Activated CD4-positive, alpha-beta T cell treated with anti-CD3 and anti-CD28 coated beads, Interleukin-2, amount 10 ng/mL, durations not matched to agents 24 days and 14 days (primary cell): ENCODE results near the gene G3BP2. TPM values are rescaled to one million over a fixed set of nuclear protein-coding genes. Genes with fewer than 3 reads are reported as not detected.
"Not testable (repeated sequence)": the region's sequence is repeated elsewhere in the genome, so short reads cannot be mapped to it uniquely, and the experiment has no call there.

Source experiments
- DNase-seq: peaks from one replicate; pipeline ENCODE4 v3.0.0; 2022
- H3K27ac Mint-ChIP-seq: one replicate; pipeline ENCODE4 v1.8.0; 2022; ENCODE audit warnings: mild to moderate bottlenecking, mixed read lengths
- H3K27me3 Mint-ChIP-seq: one replicate; pipeline ENCODE4 v1.8.0; 2022; ENCODE audit warnings: mixed read lengths
- H3K36me3 Mint-ChIP-seq: one replicate; pipeline ENCODE4 v1.8.0; 2022; ENCODE audit warnings: low read depth, mild to moderate bottlenecking, mixed read lengths
- H3K4me1 Mint-ChIP-seq: one replicate; pipeline ENCODE4 v1.8.0; 2021; ENCODE audit warnings: mixed read lengths
- H3K4me3 Mint-ChIP-seq: one replicate; pipeline ENCODE4 v1.8.0; 2022; ENCODE audit warnings: mild to moderate bottlenecking, moderate library complexity, mixed read lengths
- H3K9me3 Mint-ChIP-seq: one replicate; pipeline ENCODE4 v1.8.0; 2021; ENCODE audit warnings: mixed read lengths
- intact Hi-C: fragments of 100-400 bp; cut with micrococcal nuclease; formaldehyde crosslinking; loops from one replicate; pipeline ENCODE4 v1.15.1; 2023
- total RNA-seq: library from RNA; stranded (reverse); gene quantifications from 2 replicates; pipeline ENCODE4 v1.2.3, GENCODE V29; 2022

Gene G3BP2
- total RNA-seq, 1 donor from 2014 or later: 146 TPM

DNA sequence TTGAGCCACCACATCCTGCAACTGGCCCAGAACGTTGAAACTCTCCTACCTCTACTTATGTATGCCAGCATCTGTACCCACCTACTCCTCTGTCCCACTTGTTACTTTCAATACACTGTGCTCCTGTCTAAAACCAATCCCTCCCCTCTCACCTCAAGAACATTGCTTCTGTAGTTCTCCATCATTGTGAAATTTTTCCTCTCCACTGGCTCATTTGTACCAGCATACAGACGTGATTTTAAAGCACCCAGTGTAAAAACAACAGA, 25.7 kb upstream of the G3BP2 start:
- peaks cover 4% of the 10 kb centered on the region for H3K36me3 Mint-ChIP-seq
- intact Hi-C loops: loop anchor here (1.0 to 5.0 kb wide), 4 partner anchors 16 to 67 kb away; partner anchors contain the start of genes CDKL2 and USO1
- peak overlapping the region; percentile 80 for H3K27ac Mint-ChIP-seq
- peaks cover 2% of the 10 kb centered on the region for H3K9me3 Mint-ChIP-seq
- H3K27me3 Mint-ChIP-seq: no peaks in the 10 kb centered on the region
- peak overlapping the region; percentile 27 for H3K4me3 Mint-ChIP-seq
- DNase-seq: no peak
- H3K4me1 Mint-ChIP-seq: peaks cover 27% of the 10 kb centered on the region

DNA sequence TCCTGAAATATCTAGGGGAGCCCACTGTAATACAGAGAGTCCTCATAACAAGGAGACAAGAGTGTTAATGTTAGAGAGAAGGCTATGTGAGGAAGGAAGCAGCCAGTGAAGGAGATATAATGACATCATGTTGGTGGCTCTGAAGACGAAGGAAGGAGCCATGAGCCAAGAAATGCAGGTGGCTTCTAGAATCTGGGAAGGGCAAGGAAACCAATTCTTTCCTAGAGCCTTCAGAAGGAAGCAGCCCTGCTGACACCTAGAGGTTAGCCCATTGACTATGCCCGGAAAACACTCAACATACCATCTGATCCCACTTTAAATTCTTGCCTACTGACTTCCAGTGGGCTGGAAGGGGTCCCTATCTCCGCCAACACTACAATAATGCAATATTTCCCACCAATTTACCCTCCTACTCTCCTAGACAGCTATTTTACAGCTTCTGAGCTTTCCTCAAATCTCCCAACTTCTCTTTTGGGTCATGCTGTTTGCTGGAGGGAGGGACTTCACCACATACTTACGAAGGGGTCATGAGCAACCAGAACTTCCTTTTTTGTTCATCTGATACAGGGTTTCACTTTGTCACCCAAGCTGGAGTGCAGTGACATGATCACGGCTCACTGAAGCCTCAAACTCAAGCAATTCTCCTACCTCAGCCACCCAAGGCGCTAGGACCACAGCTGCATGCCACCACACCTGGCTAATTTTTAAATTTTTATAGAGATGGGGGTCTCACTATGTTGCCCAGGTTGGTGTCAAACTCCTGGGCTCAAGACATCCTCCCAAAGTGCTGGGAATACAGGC, 25.2 kb upstream of the G3BP2 start:
- peak overlapping the region; percentile 27 for H3K4me3 Mint-ChIP-seq
- H3K27ac Mint-ChIP-seq: peak overlapping the region; percentile 80
- H3K9me3 Mint-ChIP-seq: peaks cover 4% of the 10 kb centered on the region
- intact Hi-C loops: loop anchor here (2.0 to 5.0 kb wide), 3 partner anchors 16 to 66 kb away; partner anchors contain the start of genes CDKL2 and USO1
- H3K27me3 Mint-ChIP-seq: no peaks in the 10 kb centered on the region
- DNase-seq: peak; percentile 71
- H3K36me3 Mint-ChIP-seq: peaks cover 5% of the 10 kb centered on the region
- peaks cover 27% of the 10 kb centered on the region for H3K4me1 Mint-ChIP-seq

DNA sequence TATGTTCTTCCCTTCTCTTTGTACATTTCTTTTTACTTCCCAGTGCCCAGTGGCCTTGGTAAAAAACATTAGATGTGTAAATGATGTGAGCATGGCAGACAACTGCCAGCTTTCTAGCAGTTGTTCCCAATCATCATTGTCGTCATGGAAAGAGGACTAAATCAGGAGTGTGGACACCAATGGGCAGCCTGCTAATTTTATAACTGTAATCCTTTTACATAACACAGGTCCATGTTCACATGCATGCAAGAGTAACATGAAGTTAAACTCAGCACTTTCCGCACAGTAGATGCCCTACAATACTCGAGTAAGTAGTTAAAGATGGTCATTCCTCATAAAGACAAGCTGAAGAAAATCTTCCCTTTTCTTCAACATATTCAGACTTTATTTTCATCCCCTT, 23.4 kb upstream of the G3BP2 start:
- H3K27ac Mint-ChIP-seq: no peak overlapping the region
- H3K36me3 Mint-ChIP-seq: peaks cover 5% of the 10 kb centered on the region
- no peak for DNase-seq
- H3K9me3 Mint-ChIP-seq: peaks cover 4% of the 10 kb centered on the region
- H3K4me1 Mint-ChIP-seq: peaks cover 27% of the 10 kb centered on the region
- intact Hi-C loops: loop anchor here (5.0 kb wide), 1 partner anchor 64 kb away; the partner anchor contains the start of gene CDKL2
- H3K27me3 Mint-ChIP-seq: no peaks in the 10 kb centered on the region
- no peak overlapping the region for H3K4me3 Mint-ChIP-seq

DNA sequence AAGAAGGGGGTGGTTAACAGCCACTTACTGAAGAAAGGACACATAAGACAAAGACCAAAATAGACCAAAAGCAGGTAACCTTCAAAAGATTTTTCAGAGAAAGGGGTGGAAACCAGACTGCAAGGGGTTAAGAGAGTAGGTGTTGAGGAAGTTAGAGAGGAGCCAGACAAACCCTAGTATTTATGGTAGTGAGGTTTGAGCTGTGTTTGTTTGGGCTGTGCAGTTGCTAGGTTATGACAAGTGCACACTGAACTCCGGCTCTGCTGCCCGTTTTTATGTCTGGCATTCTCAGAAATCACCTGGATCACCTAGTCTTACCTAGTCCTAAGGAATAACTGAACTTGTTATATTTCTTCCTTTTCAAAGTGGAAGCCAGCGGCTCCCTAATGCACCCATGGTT, 22.9 kb upstream of the G3BP2 start:
- Mint-ChIP-seq H3K4me3 (no peak overlapping the region), H3K36me3 (peaks cover 5% of the 10 kb centered on the region), H3K27me3 (no peaks in the 10 kb centered on the region), H3K4me1 (peaks cover 27% of the 10 kb centered on the region), H3K27ac (no peak overlapping the region), H3K9me3 (peaks cover 4% of the 10 kb centered on the region)
- DNase-seq: peak; percentile 79
- intact Hi-C loops: loop anchor here (5.0 kb wide), 1 partner anchor 64 kb away; the partner anchor contains the start of gene CDKL2

DNA sequence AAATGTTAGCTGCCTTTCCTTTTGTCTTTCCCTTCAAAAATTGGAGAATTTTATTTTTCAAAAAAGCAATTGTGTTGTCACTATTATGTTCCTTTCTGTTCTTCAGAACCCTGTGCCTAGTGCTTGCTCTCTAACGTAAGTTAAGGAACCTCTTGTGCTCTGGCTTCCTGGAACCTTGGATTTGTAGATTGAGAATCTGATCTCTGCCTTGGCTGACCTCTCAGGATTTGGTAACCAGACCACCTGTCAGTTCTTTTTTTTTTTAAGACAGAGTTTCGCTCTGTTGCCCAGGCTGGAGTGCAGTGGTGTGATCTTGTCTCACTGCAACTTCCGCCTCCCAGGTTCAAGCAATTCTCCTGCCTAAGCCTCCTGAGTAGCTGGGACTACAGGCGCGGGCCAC, 18.9 kb upstream of the G3BP2 start:
- Mint-ChIP-seq H3K4me1 (peaks cover 13% of the 10 kb centered on the region), H3K36me3 (peaks cover 12% of the 10 kb centered on the region)
- DNase-seq, H3K27ac Mint-ChIP-seq, intact Hi-C loops, H3K4me3 Mint-ChIP-seq, H3K27me3 Mint-ChIP-seq, H3K9me3 Mint-ChIP-seq: not testable (repeated sequence)

DNA sequence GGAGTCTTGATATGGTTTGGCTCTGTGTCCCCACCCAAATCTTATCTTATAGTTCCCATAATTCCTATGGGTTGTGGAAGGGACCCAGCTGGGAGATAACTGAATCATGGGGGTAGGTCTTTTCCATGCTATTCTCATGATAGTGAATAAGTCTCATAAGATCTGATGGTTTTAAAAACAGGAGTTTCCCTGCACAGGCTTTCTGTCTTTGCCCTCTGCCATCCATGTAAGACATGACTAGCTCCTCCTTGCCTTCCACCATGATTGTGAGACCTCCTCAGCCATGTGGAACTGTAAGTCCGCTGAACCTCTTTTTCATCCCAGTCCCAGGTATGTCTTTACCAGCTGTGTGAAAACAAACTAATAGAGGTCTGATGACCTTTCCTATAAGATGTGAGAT, 13.9 kb upstream of the G3BP2 start:
- H3K36me3 Mint-ChIP-seq, H3K9me3 Mint-ChIP-seq, intact Hi-C loops, DNase-seq, H3K27me3 Mint-ChIP-seq, H3K27ac Mint-ChIP-seq, H3K4me3 Mint-ChIP-seq: not testable (repeated sequence)
- H3K4me1 Mint-ChIP-seq: peaks cover 26% of the 10 kb centered on the region

DNA sequence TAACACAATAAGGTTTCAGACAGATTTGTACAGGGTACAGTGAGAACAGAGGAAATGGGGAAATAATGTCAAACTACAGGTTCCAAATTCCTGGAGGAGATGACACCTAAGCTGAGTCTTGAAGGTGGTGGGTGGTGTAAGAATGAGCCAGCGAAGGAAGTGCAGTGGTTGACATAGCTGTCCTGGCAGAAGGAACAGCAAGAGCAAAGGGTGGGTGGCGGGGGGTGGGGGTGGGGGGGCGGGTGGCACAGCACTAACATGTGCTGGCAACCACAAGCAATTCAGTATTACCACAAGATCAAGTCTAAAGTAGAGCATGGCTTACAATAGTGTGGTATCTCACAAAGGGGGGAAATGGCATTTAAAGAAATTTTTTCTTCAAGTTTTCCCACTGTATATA, 13.1 kb upstream of the G3BP2 start:
- Mint-ChIP-seq H3K27ac (peak overlapping the region; percentile 56), H3K9me3 (peaks cover 3% of the 10 kb centered on the region), H3K4me1 (peaks cover 26% of the 10 kb centered on the region), H3K27me3 (no peaks in the 10 kb centered on the region), H3K36me3 (peaks cover 8% of the 10 kb centered on the region), H3K4me3 (no peak overlapping the region)
- no peak for DNase-seq
- intact Hi-C loops: no loop called here

DNA sequence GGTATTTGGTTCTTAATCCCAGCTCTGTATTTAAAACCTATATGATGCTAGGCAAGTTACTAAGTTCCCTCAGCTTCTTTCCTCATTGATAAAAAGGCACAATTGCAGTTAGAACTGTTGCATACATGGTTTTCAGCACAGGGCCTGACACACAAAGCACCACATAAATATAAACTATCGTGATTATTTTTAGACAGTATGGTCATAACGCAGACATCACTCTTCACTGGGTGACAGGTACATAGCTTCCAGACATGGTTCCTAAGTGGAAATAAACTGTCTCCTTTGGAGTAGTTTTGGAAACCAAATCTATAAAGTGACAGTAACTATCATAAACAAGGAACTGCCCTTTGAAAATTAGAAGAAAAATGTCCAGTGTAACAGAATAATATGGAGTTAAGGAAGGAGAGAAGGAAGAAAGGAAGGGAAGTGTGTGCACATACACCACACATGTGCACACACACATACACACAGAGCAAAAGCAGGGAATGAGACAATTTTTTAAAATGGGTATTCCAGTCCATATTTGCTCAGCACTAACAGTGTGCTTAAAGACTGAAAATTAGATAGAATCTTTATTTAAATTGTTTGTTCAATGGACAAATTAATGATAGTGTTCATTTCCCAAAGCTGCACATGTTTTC, 12.5 kb upstream of the G3BP2 start:
- intact Hi-C loops: no loop called here
- peaks cover 26% of the 10 kb centered on the region for H3K4me1 Mint-ChIP-seq
- peaks cover 3% of the 10 kb centered on the region for H3K9me3 Mint-ChIP-seq
- H3K27ac Mint-ChIP-seq: no peak overlapping the region
- no peak overlapping the region for H3K4me3 Mint-ChIP-seq
- no peaks in the 10 kb centered on the region for H3K27me3 Mint-ChIP-seq
- peaks cover 8% of the 10 kb centered on the region for H3K36me3 Mint-ChIP-seq
- DNase-seq: no peak

DNA sequence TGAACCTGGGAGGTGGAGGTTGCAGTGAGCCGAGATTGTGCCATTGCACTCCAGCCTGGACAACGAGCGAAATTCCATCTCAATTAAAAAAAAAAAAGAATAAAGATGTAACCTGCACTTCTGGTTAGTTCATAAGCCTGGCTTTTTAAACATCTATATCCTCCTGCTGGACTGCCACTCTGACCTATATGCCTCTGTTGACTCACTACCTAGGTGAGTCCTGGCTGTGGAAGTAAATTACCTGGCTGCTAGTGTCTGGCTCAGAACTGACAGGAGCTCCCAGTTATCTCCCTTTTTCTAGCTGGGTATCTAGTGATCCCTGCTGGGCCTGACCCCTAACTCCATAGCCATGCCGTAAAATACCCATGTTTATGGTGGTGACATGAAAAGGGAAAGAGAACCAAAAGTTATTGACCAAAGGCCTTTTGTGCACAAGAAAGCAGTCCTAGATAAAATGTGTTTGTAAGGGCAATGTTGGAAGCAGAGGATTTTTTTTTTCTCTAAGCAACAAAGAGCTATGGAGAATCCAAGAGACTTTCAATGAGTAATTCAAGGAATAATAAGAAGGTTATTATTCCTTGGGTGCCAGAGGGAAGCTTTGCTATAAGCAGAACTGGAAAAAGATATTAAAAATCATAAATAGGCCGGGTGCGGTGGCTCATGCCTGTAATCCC, 10.4 kb upstream of the G3BP2 start:
- DNase-seq: no peak
- intact Hi-C loops: loop anchor here (1.0 to 2.0 kb wide), 2 partner anchors 10 to 15 kb away; partner anchors contain the start of gene G3BP2
- peaks cover 7% of the 10 kb centered on the region for H3K36me3 Mint-ChIP-seq
- no peaks in the 10 kb centered on the region for H3K27me3 Mint-ChIP-seq
- no peak overlapping the region for H3K4me3 Mint-ChIP-seq
- peak overlapping the region; percentile 17 for H3K27ac Mint-ChIP-seq
- peaks cover 3% of the 10 kb centered on the region for H3K9me3 Mint-ChIP-seq
- H3K4me1 Mint-ChIP-seq: peaks cover 26% of the 10 kb centered on the region

DNA sequence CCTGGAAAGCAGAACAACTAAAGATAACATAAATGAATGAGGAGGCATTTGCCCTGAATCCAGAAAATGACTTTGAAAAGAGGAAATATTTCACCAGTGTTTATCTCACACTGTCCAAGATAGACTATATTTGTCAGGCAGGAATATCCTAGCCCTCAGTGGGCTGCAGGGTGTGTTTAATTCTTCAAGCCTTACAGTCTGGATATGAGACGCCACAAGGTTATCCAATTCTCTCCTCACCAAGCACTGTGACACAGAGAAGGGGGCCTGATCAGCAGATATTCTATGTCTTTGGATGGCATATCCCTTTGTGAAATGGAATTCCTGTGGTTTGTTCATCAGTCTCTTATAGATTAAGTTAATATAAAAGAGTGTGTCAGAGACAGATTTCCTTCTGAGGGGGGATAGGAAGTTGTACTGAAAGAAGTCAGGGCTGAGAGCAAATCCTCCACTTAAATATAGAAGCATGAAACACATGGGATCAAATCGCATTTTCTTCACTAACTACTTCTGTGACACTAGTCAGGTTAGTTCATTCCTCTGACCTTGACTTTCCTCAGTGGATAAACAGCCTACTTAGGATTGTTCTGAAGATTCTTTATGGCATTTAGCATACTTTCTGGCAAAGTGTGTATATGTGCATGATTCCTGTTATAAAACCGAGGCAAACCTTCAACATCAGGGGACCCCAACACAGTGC, 6.8 kb upstream of the G3BP2 start:
- Mint-ChIP-seq H3K4me3 (no peak overlapping the region), H3K27me3 (no peaks in the 10 kb centered on the region), H3K9me3 (no peaks in the 10 kb centered on the region), H3K27ac (no peak overlapping the region), H3K36me3 (peaks cover 3% of the 10 kb centered on the region), H3K4me1 (peaks cover 16% of the 10 kb centered on the region)
- intact Hi-C loops: no loop called here
- DNase-seq: no peak

DNA sequence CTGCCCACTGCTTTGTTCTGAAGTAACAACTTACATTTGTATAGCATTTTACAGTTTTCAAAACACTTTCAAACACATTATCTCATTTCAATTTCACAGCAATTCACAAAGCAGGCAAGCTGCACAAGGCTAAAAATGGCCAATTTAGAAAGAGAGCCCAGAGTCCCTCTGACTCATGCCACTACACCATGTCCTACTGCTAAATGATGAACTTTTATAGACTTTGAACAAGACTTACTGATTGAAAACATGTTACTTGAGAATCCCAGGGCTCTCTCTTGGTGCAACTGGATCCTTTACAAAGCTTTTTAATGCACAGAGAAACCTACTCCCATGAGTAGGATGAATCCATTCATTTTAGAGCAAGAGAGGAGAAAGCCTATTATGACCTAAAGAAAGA, 5.8 kb upstream of the G3BP2 start:
- H3K27me3 Mint-ChIP-seq: no peaks in the 10 kb centered on the region
- no peaks in the 10 kb centered on the region for H3K9me3 Mint-ChIP-seq
- H3K4me3 Mint-ChIP-seq: no peak overlapping the region
- H3K36me3 Mint-ChIP-seq: peaks cover 3% of the 10 kb centered on the region
- DNase-seq: no peak
- intact Hi-C loops: no loop called here
- no peak overlapping the region for H3K27ac Mint-ChIP-seq
- H3K4me1 Mint-ChIP-seq: peaks cover 19% of the 10 kb centered on the region

DNA sequence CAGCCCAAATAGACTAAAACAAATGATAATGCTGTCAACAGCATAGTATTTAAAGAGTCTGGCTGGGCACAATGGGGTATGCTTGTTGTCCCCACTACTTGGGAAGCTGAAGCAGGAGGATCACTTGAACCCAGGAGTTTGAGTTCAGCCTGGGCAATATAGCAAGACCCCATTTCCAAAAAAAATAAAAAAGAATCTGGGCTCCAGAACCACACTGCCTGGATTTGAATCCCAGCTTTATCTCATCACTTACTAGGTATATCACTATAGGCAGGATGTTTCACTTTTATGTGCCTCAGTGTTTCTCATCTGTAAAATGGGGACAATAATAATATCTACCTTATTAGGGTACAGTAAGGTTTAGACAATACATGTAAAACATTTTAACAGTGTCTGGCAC, 5.3 kb upstream of the G3BP2 start:
- no peak for DNase-seq
- Mint-ChIP-seq H3K27ac (no peak overlapping the region), H3K27me3 (no peaks in the 10 kb centered on the region), H3K4me3 (no peak overlapping the region), H3K9me3 (no peaks in the 10 kb centered on the region), H3K4me1 (peaks cover 19% of the 10 kb centered on the region), H3K36me3 (peaks cover 3% of the 10 kb centered on the region)
- intact Hi-C loops: no loop called here

DNA sequence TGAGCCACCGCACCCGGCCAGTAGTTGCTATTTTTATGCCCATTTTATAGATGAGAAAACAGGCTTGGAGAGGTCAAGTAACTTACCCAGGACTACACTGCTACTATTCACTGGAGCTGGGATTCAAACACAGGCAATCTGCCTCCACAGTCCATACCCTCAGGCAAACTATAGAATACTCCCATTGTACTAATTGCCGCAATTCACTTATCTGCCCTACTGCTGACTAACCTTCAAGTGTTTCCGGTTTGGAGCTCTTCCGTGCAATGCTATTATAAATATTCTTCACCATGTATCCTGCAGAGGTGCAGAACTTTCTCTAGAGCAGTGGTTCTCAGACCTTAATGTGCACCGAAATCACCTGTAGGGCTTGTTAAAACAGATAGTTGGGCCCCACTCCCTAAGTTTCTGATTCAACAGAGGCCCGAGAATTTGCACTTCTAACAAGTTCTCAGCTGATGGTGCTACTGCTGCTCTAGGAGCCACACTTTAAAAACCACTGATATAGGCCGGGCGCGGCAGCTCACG, 1.9 kb upstream of the G3BP2 start:
- Mint-ChIP-seq H3K27me3 (no peaks in the 10 kb centered on the region), H3K27ac (no peak overlapping the region), H3K4me1 (peaks cover 28% of the 10 kb centered on the region), H3K36me3 (peaks cover 11% of the 10 kb centered on the region), H3K4me3 (no peak overlapping the region), H3K9me3 (no peaks in the 10 kb centered on the region)
- no peak for DNase-seq
- intact Hi-C loops: no loop called here
